Transverse colon (tissue), 4 donors: ENCODE results near the gene DTD1. TPM values are rescaled to one million over a fixed set of nuclear protein-coding genes. Genes with fewer than 3 reads are reported as not detected.

ENCODE experiments used
- DNase-seq: peaks from one replicate; pipeline ENCODE4 v3.0.0-alpha.2; 2019
- H3K27ac ChIP-seq, 4 donors: fragments of 200-600 bp; sonication (generic); 2 replicates each; pipeline ENCODE4 v1.5.1; 2016 to 2018; ENCODE audit warnings: inconsistent platforms in 4 of 4
- H3K27me3 ChIP-seq: fragments of 200-600 bp; sonication (generic); 2 replicates; pipeline ENCODE4 v1.5.1; 2017; ENCODE audit warnings: inconsistent platforms
- H3K36me3 ChIP-seq, 4 donors: fragments of 200-600 bp; sonication (generic); 2 replicates each; pipeline ENCODE4 v1.5.1; 2017 to 2019; ENCODE audit warnings: inconsistent platforms in 4 of 4
- H3K4me1 ChIP-seq, 4 donors: fragments of 200-600 bp; sonication (generic); 2 replicates each; pipeline ENCODE4 v1.5.1; 2017 to 2020; ENCODE audit warnings: inconsistent platforms in 4 of 4
- H3K4me3 ChIP-seq, 4 donors: fragments of 200-600 bp; sonication (generic); 1 replicate in 1 of 4; 2 replicates in 3 of 4; pipeline versions ENCODE4 v1.5.1 to v1.6.1; 2017 to 2019; ENCODE audit warnings: inconsistent platforms in 4 of 4
- H3K9me3 ChIP-seq, 2 donors: fragments of 200-600 bp; sonication (generic); 2 replicates each; pipeline ENCODE4 v1.5.1; 2017 to 2019; ENCODE audit warnings: inconsistent platforms in 2 of 2
- EP300 ChIP-seq: sonication (generic); formaldehyde crosslinking; IDR thresholded peaks from one replicate; pipeline ENCODE4 v1.6.1; 2017; ENCODE audit warnings: antibody characterized with exemption, low read depth
- POLR2A ChIP-seq: fragments of 450-650 bp; IDR thresholded peaks from one replicate; pipeline ENCODE4 v1.6.1; 2016; ENCODE audit warnings: antibody characterized with exemption, mild to moderate bottlenecking, moderate library complexity
- POLR2AphosphoS5 ChIP-seq, 3 donors: sonication (generic); formaldehyde crosslinking; IDR thresholded peaks; one replicate each; pipeline ENCODE4 v1.6.1; 2016; ENCODE audit warnings: antibody characterized with exemption in 3 of 3
- WGBS, 2 donors: methylation state at CpG; one replicate each; pipeline ENCODE4 v1.1.5; 2018; ENCODE audit warnings: low coverage in 1 of 2; 5-methylcytosine and 5-hydroxymethylcytosine counted together
- in situ Hi-C, 4 donors: fragments of 200-750 bp; cut with MboI; loops; one replicate each; pipeline versions ENCODE4 v1.15.0 to v1.15.1; 2017; ENCODE audit warnings: low sequenced_read_pairs in 3 of 4, low pct_ligation_motif_present in 1 of 4, low pct_unique_long_range_greater_than_20kb in 1 of 4
- intact Hi-C: fragments of 100-400 bp; cut with DNase I; formaldehyde crosslinking; loops from one replicate; pipeline ENCODE4 v1.15.1; 2023; ENCODE audit warnings: low total_unique reads
- total RNA-seq, 4 donors: library from RNA; depleted of rRNA; stranded (reverse); fragments of >200 nt; gene quantifications; one replicate each; pipeline ENCODE4 v1.1.0, GENCODE V29; 2016
- TF ChIP-seq, protein P1 (sequence below), 5 experiments: fragments of 200-600 bp in 3 of 5; fragments of 450-650 bp in 2 of 5; sonication (generic) in 3 of 5; IDR thresholded peaks; 1 replicate in 2 of 5; 2 replicates in 3 of 5; pipeline ENCODE4 v1.5.1; 2016 to 2017; ENCODE audit warnings: antibody characterized with exemption in 5 of 5, inconsistent platforms in 3 of 5, mild to moderate bottlenecking in 2 of 5, moderate library complexity in 1 of 5

Gene DTD1
- total RNA-seq, 4 donors from 2014 or later: 3.7 to 17.6 (median 9.8) TPM

DNA sequence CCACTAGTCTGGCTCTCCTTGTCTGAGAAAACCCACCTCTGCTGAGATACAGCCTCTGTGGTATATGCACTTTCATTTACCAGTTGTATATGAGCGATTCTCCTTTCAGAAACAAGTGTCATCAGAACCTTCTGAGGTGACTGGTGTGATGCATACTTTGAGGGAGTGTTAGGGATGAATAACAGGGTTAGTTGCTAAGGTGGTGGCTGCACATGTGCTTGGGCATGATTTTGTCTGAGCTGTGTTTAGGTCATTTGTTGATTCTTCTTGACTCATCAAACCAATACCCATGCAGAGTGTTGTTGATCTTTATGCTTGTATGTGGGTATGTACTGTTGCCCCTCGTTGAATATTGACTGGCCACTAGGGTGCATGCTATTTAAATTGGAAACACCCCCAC lies 25.7 kb downstream of the DTD1 start:
- intact Hi-C loops (loop anchor here (10.0 kb wide), 1 partner anchor 409 kb away; no protein-coding TSS in a partner anchor), in situ Hi-C loops (no loop called here)
- Histone ChIP-seq H3K27me3 (no peaks in the 10 kb centered on the region), H3K36me3 (no peaks in the 10 kb centered on the region), H3K9me3 (no peaks in the 10 kb centered on the region), H3K4me1 (peaks cover 0 to 9% (median 2%) of the 10 kb centered on the region in 4 donors), H3K4me3 (no peak overlapping the region), H3K27ac (no peak overlapping the region)
- TF ChIP-seq POLR2A: no peak
- TF ChIP-seq, protein P1, sequence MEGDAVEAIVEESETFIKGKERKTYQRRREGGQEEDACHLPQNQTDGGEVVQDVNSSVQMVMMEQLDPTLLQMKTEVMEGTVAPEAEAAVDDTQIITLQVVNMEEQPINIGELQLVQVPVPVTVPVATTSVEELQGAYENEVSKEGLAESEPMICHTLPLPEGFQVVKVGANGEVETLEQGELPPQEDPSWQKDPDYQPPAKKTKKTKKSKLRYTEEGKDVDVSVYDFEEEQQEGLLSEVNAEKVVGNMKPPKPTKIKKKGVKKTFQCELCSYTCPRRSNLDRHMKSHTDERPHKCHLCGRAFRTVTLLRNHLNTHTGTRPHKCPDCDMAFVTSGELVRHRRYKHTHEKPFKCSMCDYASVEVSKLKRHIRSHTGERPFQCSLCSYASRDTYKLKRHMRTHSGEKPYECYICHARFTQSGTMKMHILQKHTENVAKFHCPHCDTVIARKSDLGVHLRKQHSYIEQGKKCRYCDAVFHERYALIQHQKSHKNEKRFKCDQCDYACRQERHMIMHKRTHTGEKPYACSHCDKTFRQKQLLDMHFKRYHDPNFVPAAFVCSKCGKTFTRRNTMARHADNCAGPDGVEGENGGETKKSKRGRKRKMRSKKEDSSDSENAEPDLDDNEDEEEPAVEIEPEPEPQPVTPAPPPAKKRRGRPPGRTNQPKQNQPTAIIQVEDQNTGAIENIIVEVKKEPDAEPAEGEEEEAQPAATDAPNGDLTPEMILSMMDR (IDR thresholded peaks at IDR 0.05): no peak
- TF ChIP-seq EP300: no peak
- TF ChIP-seq POLR2AphosphoS5 (IDR thresholded peaks at IDR 0.05): no peak
- DNase-seq: no peak
- 79 to 84% methylated on average over 2 of the region's 2 CpGs for WGBS, 2 donors

DNA sequence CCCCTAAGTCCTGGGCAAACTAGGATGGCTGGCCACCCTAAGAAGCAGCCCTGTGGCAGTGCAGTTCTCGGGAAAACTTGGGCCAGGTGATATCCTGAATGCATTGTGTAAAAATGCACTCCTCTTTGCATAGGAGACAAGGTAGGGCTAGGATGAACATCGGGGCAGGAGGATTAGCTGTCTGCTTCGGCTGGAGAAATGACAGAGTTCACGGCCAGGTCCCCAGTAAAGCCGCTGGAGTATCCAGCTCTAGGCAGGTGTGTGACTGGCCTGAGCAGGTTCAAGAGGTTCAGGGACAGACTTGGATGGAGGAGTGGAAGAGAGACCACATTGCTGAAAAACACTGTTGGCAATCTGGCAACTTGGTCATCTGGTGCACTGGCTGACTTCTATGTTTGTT lies 26.4 kb downstream of the DTD1 start:
- no peak for DNase-seq
- WGBS, 2 donors: 95% methylated on average over 5 of the region's 5 CpGs; no CpG with 5 or more reads in 1 of the 2 donors
- Histone ChIP-seq H3K36me3 (no peaks in the 10 kb centered on the region), H3K4me1 (peaks cover 0 to 9% (median 2%) of the 10 kb centered on the region in 4 donors), H3K9me3 (no peaks in the 10 kb centered on the region), H3K4me3 (no peak overlapping the region), H3K27me3 (no peaks in the 10 kb centered on the region), H3K27ac (no peak overlapping the region)
- no peak for TF ChIP-seq EP300
- no peak for TF ChIP-seq POLR2A
- no peak for TF ChIP-seq POLR2AphosphoS5 (IDR thresholded peaks at IDR 0.05)
- TF ChIP-seq, protein P1 (IDR thresholded peaks at IDR 0.05): no peak
- in situ Hi-C loops: no loop called here
- intact Hi-C loops: loop anchor here (10.0 kb wide), 1 partner anchor 409 kb away; no protein-coding TSS in a partner anchor

DNA sequence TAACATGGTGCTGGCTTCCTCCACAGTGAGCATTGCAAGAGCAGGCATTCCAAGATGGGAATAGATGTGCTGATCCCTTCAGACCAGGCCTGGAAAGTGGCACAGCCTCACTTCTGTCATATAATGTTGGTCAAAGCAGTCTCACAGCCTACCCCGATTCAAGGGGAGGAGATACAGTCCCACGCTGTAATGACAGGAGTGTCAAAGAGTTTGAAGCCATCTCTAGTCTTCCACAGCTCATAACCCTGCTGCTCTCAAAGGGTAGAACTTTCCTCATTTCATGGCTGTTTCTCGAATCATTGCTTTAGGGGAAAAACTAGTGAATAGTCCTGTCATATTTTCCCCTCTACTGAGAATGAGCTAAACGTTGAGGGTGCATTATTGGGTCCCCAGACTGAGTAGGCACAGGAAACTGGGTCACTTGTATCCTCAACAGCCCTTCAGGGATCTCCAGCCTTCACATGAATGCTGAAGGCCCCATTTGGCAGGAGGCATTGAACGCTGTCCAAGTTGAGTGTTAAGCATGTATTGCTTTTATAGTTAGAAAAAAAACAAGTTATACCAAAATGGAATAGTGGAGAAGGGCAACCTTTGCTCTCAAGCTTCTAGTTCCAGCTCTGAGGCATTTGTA lies 27.3 kb downstream of the DTD1 start:
- intact Hi-C loops: loop anchor here (10.0 kb wide), 1 partner anchor 410 kb away; no protein-coding TSS in a partner anchor
- WGBS, 2 donors: 34 to 83% methylated on average over 2 to 5 of the region's 5 CpGs

DNA sequence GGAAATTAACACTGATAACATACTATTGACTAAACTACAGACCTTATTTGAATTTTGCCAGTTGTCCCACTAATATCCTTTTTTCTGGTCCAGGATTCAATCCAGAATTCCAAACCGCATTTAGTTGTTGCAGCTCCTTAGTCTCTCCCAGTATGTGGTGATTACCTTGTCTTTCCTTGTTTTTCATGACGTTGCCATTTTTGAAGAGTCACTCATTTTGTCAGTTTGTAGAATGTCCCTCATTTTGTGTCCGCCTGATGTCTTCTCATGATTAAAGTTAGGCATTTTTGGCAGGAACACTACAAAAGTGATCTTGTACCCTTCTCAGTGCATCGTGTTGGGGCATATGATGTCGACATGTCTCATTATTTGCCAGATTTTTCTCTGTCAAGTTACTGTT lies 33.1 kb downstream of the DTD1 start:
- no peak overlapping the region for H3K4me3 ChIP-seq
- no peak overlapping the region for H3K27ac ChIP-seq
- intact Hi-C loops (no loop called here), in situ Hi-C loops (loop anchor here in 1 of 4 donors (10.0 kb wide), 1 partner anchor 1024 kb away; no protein-coding TSS in a partner anchor)
- TF ChIP-seq, protein P1 (IDR thresholded peaks at IDR 0.05): no peak
- WGBS, 2 donors: 91 to 92% methylated on average over 5 of the region's 5 CpGs
- DNase-seq: no peak
- H3K27me3 ChIP-seq: no peaks in the 10 kb centered on the region
- no peaks in the 10 kb centered on the region for H3K9me3 ChIP-seq
- no peaks in the 10 kb centered on the region for H3K36me3 ChIP-seq
- H3K4me1 ChIP-seq: peaks cover 0 to under 1% (median 0%) of the 10 kb centered on the region in 4 donors

More for the DNA sequence above, 27.3 kb downstream of the DTD1 start:
- H3K9me3 ChIP-seq: no peaks in the 10 kb centered on the region
- no peak for DNase-seq
- no peaks in the 10 kb centered on the region for H3K27me3 ChIP-seq
- in situ Hi-C loops: no loop called here
- no peaks in the 10 kb centered on the region for H3K36me3 ChIP-seq
- no peak overlapping the region for H3K4me3 ChIP-seq
- no peak overlapping the region for H3K27ac ChIP-seq
- H3K4me1 ChIP-seq: peaks cover 0 to 9% (median 2%) of the 10 kb centered on the region in 4 donors
- TF ChIP-seq, protein P1 (IDR thresholded peaks at IDR 0.05): no peak
- TF ChIP-seq POLR2A (no peak), EP300 (no peak), POLR2AphosphoS5 (IDR thresholded peaks at IDR 0.05) (no peak)
